Esophagus muscularis mucosa (tissue), 3 donors: Measurements from ENCODE around the gene DYNLT2.

Source experiments
- CTCF ChIP-seq, 3 experiments: fragments of 200-600 bp in 2 of 3; fragments of 450-650 bp in 1 of 3; sonication (generic) in 2 of 3; IDR thresholded peaks; one replicate each; pipeline ENCODE4 v1.5.1; 2017 to 2019; ENCODE audit warnings: antibody characterized with exemption in 3 of 3, mild to moderate bottlenecking in 2 of 3, moderate library complexity in 1 of 3
- POLR2AphosphoS5 ChIP-seq, 2 donors: sonication (generic); formaldehyde crosslinking; IDR thresholded peaks; one replicate each; pipeline ENCODE4 v1.6.1; 2017; ENCODE audit warnings: antibody characterized with exemption in 2 of 2

- TF ChIP-seq POLR2AphosphoS5 (IDR thresholded peaks at IDR 0.05) (no peak), CTCF (IDR thresholded peaks at IDR 0.05) (no peak)
Measured at GRCh38 chr6:169709293-169709692, 42.1 kb downstream of the DYNLT2 start.
